GM19351 (cell line): ENCODE results near the gene FBLN2.

ENCODE experiments used
- ATAC-seq: cut with Tn5 transposase; IDR thresholded peaks from one replicate; pipeline ENCODE4 v1.9.1; 2021; ENCODE audit warnings: mild to moderate bottlenecking, moderate library complexity; ENCODE audit not compliant: unreplicated experiment

FBLN2 gene

DNA sequence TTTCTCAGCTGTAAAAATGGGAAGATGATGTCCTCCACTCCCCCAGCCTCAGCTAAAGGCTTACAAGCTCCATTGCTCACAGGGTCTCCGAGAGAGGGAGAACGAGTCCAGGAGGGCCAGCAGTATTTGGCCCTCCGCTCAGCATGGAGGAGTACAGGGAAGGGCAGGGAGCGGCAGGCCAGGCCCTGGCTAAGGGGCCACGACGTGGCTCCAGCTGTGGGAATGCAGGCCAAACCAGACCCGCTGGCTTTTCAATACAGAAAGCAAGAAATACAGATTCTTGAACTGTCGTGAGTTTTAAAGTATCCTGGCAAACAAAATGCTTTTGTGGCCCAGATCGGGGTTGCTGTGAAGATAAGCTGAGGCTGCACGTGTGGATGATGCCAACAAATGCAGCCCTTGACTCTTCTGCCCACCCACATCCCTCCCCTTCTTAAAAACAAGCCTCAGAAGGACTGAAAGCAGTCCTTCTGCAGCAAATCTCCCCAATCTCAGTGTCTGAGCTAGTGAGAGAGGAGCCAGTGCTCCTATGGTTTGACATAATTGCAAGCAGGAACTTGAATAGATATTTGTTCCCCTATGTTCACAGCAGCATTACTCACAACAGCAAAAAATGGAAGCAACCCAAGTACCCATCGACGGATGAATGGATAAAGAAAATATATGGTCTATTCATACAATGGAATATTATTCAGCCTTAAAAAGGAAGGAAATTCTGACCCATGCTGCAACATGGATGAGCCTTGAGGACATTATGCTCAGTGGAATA lies 18.5 kb upstream of the FBLN2 start:
- no peak for ATAC-seq

DNA sequence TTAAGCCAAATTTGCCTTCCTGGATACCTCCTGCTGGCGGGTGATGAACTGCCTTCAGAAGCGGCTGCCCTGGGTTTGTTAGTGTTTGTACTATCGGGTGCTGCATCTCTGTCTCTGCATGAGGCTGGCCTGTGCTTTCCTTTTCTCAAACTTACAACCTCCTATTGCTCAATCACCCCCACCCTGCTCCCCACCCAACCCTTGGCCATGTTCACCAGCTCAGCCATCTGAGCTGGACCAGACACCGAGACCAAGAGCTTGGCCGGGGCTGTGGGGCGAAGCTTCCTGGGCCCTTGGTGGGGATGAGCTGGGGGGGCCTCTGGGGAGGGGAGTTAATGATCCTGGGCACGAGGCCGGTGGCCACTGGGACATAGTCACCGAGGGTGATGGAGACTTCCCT lies 16.8 kb upstream of the FBLN2 start:
- no peak for ATAC-seq

DNA sequence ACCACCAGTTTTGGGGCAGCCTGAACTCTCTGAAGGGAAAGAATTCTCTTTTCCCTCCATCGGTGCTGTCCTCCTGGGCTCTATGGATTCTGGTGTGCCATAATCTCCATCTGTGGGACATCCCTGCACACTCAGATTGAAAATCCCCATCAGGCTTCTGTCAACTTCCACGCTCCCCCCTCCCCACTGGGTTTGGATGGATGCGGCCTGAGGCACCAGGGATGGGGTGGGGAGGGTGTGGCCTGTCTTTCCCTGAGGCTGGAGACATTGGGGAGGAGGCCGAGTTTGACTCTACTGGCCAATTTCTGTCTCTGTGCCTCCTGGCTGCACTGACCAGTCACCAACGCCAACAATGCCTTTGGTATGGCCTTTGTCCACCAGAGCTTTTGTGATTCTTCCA lies 16.3 kb upstream of the FBLN2 start:
- ATAC-seq: no peak

DNA sequence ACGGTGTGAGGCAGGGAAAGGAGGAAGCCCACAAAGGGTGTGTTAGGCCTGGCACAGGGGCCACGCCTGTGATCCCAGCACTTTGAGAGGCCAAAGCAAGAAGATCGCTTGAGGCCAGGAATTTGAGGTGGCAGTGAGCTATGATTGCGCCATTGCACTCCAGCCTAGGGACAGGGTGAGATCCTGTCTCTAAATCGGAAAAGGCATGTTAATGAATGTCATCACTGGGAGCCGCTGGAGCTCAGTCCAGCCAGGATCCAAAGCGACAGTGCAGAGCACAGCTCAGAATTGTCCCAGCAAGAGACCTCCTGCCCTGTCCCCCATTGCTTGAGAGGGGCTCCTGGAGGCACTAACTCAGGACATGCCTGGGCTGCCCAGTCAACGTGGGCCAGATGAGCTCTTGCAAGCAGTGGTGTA lies 15.0 kb upstream of the FBLN2 start:
- ATAC-seq: no peak

DNA sequence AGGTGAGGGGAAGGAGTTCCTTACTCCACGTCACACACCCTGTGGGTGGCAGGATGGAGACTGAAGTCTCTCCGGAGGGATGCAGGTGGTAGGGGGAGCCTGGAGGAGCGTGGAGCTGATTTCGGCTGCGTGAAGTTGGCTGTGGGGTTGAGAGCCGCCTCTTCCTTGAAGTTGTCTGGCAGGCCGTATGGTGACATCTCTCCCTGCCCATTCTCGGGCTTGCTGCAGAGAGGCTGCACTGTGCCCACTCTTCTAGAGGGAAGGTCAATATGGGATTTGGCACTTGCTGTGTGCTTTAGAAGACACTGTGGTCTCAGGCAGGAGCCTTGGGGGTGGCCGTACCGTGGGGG lies 13.4 kb upstream of the FBLN2 start:
- no peak for ATAC-seq

DNA sequence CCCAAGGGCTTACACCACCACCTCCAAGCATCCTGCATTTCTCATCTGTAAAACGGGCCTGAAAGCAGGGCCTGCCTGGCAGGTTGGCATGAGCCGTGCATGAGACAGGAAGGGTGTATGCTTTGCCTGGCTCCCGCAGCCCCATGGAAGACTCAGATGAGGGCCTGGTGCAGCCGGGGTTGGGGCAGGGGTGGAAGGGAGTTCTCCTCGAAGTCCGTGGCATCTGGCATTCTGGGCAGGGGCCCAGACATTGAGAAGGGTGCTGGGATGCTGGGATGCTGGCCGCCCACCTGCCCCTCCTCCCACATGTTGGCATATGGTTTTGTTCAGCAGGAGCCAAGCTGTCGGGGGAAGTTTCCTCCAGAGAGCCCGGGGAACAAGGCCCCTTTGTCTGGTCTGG lies 13.0 kb upstream of the FBLN2 start:
- no peak for ATAC-seq

DNA sequence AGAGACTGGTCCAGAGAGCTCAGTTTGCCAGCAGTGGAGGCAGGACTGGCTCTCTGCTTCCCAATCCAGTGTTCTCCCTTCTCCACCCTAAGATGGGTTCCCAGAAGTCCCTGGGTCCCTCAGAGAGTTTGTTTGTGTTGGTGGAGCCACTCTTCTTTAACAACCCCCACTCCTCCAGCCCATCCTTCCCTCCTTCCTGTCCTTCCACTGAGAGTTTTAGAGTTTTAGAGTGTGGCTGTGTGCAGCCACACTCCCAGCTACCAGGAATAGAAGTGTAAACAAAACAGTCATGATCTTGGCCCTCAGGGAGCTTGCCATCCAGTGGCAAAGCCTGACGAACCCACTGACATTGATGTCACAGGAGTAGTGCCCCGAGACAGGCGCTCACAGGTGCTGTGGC lies 12.5 kb upstream of the FBLN2 start:
- no peak for ATAC-seq

DNA sequence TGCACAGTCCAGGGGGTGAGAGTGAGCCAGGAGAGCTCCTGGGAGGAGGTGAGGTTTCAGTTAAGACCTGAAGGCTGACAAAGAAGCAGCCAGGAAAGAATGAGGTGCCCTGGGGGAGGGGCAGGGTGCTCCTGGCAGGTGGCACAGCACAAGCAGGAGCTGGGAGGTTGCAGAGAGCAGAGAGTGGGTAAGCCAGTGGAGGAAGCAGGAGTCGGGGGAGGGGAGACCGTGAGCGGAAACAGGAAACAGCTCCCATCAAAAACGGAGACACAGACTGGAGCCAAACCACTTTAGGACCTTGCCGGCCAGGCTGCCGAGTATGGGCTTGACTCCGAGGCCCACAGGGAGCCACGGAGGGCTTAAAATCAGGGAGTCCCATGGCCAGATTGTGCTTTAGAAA lies 12.1 kb upstream of the FBLN2 start:
- no peak for ATAC-seq

DNA sequence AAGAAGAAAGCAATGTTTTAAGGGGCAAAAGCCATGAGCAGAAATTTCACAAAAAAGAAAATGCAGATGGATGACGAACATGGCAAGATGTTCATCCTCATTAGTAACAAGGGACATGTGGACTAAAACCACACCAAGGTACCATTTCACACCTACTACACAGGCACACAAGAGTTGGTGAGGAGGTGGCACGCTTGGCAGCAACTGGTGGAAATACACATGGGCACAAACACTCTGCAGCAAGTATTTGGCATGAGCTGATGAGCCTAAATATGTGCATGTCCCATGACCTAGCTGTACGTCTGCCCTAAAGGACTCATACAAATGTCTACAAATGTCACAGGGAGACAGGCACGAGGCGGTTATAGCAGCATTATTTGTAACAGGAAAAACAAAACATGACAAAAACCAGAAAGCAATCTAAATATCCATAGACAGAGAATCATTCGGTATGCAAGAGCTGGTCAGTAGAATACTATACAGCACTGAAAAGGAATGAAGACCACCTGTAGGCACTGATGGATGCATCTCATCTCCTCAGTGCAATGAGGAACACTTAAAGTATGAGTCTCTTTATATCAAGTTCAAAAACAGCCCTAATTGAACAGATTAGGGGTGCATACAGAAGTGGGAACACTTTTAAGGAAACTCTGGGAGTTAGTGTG lies 11.5 kb upstream of the FBLN2 start:
- no peak for ATAC-seq

DNA sequence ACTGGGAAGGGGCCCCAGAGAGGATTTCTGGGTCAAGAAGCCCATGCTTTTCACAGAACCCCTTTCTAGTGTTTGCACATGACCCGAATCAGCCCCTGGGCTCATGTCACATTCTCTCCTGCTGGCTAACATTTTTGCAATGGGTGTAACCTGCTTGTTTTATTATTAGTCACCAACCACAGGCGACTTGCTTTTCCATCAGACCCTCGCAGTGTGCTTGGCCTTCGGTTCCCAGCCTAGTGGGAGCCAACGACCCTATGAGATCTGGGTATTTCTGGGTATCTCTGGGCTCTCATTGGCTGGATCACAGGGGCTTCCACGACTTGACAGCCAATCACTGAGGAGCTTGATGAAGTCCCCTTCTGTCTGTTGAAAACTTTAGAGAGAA lies 11.0 kb upstream of the FBLN2 start:
- ATAC-seq: no peak

DNA sequence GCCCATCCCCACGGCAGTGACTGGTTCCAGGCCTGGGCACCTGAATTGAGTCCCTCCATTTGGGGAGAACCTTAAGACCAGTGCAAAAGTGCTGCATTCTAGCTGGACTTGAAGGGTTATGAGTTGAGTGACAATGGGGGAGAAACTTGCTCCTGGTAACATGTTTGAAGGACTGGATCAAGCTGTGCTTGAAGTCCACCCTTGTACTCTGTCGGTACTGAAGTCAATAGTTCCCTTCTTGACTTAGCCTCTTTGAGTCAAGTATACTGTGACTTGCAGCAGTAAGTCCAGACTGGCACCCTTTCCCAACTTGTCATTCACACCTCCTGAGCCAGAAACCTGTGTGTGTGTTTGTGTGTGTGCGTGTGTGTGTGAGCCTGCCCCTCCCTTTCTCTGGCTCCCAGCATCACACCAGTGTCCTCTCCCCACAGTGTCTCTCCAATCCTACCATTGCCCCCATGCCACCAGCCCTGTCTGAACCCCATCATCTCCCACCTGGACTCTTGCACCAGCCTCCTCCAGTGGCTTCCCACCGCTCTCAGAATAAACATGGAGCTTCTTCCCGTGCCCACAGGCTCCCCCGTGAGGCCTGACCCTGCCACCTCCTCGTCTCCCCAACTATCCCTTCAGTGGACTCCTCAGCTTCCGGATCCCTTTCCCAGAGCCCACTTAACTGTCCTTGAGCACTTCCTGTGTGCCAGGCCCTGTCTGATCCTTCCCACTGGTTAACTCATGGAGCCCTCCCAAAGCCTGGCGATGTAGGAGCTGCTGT lies 10.2 kb upstream of the FBLN2 start:
- no peak for ATAC-seq

DNA sequence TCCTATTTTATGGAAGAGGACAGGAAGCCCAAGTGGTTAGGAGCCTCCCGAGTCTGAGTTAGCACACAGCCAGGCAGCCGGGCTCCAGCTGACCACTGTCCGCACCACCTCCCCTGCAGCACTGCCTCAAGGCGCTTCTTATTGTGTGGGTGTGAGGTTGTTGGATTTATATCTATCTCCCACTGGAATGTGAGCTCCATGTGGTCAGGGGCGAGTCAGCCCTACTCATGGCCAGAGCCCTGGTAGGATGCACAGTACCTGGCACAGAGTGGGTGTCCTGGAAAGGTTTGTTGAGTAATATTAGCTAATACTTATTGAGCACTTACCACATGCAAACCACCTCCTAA lies 9.7 kb upstream of the FBLN2 start:
- no peak for ATAC-seq

DNA sequence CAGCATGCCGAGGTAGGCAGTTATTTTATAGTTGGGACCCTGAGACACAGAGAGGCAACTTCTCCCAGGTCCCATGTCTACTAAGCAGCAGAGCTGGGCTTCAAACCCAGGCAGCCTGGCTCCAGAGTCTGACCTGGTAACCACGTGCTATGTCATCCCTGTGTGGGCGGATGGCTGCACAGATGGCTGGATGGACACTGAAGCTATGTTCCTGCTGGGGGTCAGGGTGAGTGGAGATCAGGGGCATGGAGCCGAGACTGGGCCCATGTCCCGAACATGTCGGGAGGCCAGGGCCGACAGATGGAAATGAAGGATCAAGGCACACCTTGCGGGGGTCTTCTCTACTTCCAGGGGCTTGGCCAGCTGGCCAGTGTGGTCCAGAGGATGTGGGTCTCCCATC lies 9.3 kb upstream of the FBLN2 start:
- ATAC-seq: no peak

DNA sequence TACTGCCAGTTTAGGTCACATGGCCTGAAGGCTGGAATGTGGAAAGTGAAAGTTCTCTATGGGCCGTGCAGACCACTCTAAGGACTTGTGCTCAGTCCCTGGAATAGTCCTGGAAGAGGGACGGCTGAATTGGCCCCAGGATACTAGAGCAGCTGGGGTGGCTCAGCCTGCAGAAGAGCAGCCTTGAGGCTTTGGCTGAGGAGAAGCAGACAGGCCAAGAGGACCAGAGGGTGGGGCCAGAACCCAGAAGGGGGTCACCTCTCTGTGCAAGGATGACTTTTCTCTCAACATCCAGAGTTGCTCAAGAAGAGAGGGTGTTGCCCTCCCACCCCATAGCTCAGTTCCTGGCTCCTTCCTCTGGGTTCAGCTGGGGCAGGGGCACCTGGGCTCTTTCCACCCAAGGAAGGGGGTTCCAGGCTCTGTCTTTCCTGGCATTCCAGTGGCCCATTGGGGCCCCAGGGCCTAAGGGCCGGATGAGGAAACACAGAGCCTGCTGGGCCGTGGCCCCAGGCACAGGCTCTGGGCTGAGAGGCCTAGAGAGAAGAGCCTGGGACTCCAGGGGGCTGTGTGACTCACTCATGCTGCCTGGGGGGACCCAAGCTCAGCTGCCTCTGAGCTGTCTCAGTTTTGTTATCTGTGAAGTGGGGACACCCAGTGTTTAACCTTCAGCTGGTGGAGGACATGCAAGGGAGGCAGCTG lies 8.5 kb upstream of the FBLN2 start:
- ATAC-seq: no peak

DNA sequence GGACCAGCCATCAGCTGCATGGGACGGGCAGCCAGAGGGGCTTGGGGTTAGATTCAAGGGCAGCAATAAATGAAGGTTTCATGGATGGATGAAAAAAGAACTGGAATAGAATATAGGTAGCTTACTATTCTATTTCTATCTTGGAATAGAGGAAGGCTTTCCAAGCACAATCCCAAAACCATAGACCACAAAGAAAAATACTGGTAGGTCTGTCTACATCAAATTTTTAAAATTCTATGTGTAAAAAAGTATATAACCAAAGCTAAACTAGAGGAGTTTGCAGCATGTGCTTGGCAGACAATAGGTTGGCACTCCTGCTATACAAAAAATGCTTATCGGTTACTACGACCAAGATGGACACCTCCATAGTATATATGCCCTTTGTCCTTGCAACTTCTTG lies 7.2 kb upstream of the FBLN2 start:
- ATAC-seq: no peak

DNA sequence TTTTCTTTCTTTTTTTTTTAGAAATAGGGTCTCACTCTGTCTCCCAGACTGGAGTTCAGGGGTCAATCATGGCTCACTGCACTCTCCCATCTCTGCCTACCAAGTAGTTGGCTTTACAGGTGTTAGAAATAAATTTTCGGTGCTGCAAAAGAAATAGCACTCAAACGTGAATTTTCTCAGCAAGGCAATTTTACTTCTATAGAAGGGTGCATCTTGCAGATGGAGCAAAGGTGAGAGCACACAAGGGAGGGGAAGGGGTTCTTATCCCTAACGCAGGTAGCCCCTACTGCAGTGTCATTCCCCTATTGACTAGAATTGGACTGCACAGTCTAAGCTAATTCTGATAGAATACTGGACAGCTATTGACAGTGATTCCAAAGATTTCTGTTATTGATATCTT lies 6.8 kb upstream of the FBLN2 start:
- no peak for ATAC-seq

DNA sequence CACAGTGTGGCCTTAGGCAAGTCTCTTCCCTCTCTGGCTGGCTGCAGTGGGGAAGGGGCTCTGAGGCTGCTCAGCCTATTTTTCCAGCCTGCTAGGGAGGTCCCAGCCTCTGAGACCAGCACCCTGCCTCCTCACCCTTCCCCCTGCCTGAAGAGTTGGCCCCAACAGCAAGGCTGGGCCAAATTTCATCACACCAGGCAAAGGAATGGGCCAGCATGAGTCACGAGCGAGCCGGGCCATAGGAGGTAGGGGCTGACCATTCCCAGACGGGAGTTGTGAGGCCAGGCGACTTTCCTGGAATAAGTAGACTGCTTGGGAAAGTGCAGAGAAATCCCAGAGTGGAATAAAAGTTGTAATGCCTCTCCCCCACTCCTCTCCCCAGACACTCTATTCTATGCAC lies 5.7 kb upstream of the FBLN2 start:
- no peak for ATAC-seq

DNA sequence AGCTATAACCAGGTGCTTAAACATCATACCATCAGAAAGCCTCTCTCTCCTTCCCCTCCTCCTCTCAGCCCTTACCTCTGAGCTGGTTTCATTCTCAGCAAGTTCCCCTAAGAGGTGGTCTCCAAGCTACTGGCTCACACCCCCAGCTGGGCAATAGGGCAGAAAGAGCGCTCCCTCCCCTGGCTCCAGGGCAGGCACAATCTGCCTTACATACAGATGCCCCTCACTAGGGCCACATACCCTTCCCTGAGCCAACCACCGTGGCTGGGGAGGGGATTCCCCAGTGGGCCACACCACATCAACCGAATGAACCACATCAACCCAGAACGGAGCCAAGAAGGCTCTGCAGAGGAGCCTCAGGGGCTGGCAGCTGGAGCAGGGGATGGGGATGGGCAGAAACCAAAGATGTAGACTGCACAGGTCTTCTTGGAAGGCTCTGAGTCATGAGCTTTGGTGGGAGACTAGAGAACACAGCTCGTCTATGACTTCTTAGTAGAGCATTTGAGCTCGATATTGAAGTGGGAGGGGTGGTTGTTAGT lies 4.6 kb upstream of the FBLN2 start:
- no peak for ATAC-seq

DNA sequence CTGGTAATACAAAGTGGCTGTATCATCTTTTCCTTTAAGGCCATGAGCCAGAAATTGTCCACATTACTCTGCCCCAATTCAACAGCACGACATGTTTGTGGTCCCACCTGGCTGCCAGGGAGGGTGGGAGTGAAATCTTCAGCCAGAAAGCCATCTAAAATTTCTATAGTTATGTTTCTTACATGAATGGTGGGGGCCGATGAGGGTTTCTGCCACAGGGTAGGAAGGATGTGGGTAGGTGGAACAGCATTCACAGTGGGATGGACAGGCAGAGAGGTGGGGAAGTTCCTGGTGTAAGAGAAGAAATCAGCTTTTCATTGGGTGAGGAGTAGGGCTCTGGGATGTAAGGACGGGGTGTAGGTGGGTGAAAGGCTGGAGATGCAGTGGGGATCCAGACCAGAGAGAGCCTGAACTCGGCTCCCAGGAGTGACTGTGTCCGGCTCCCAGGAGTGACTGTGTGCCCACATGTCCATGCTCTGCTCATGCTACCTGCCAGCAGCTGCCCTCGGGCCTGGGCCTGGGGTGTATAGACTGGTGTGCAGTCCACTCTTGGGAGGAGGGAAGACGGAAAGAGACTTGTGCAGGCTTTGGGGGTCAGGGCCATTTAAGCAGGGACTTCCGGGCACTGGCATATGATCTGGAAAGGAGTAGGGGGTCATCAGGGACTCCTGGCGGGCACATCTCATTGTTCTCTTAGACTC lies 3.8 kb upstream of the FBLN2 start:
- ATAC-seq: no peak

DNA sequence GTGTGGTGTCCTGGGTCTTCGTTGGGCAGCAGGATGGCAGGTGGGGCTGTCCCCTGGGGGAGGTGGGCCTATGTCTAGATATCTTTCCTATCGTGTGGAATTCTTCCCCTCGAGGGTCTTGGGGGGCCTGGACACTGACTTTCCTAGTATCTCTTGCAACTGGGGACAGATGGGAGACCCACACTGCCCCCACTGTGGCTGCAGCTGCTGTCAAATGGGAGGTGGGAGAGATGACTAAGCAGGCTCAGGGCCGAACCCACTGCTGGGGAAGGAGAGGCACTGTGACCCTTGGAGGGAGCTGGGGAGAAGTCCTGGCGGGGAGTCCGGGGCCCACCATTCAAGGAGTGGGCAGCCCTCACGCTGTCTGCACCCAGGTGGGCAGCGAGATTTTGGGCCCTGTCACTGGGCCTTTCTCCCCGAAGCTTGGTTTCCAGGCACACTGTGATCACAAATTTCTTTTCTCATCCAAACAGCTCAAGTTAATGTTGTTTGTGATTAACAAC lies 2.9 kb upstream of the FBLN2 start:
- ATAC-seq: no peak
